Activated CD8-positive, alpha-beta memory T cell treated with anti-CD3 and anti-CD28 coated beads, Interleukin-2, amount 50 U/mL, for 4 hours (primary cell): ENCODE measurements around the gene ZHX3.
"Not testable (repeated sequence)": the region's sequence is repeated elsewhere in the genome, so short reads cannot be mapped to it uniquely, and the experiment has no call there.

Experiments
- DNase-seq: peaks from one replicate; pipeline ENCODE4 v3.0.0-alpha.2; 2020

ZHX3 gene

DNA sequence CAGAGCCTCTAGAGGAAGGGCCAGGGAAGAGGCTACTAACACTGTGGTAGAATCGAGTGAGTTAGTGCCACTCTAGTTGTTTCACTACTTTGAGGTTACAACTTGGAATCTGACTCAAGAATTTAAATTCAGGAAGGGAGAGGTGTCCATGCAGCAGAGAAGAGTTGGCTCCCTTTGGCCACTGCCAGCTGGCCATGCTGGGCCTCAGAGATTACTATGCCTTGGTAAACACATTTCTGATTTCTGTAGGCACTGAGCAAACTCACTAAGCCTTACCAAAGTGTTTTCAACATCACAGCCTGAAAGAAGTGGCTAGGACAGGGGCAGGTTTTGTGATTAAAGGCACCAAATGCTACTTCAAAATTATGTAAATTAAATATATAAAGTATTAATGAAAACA lies 61.9 kb downstream of the ZHX3 start:
- no peak for DNase-seq

DNA sequence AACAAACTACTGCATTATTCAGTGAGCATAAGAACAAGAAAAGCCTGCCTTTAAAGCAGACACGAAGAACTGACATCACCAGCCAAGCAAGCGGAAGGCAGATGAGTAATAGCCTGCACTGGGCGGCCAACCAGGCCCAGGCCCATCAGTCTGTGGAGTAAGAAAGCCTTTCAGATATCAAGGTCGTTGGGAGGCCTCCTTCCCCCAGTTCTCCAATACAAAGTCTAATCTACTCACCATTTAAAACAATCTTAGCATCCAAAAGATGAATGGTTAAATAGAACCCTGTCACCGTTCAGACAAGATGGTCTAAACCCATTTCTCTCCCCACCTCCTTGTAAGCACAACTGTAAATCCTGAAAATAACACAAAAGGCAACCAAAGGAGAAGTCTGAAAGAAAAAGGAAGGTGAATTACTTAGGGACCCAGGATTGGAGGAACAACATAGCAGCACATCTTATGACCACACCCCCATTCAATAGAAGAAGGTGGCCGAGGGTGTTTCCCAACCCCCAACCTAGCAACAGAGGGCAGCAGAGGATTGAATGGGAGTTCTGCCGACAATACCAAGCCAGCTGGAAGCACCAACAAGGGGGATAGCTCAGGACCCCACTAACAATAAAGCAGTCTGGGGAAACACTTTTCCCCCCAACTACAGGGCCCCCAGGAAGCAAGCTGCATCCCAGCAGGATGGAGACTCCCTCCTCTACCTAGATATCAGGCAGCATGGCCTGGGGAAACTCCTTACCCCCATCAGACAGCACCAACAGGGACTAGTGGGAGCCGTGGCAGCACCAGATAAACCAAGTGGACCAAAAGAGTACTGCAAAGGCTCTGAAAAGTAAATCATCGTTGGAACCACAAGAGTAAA lies 67.9 kb downstream of the ZHX3 start:
- no peak for DNase-seq

DNA sequence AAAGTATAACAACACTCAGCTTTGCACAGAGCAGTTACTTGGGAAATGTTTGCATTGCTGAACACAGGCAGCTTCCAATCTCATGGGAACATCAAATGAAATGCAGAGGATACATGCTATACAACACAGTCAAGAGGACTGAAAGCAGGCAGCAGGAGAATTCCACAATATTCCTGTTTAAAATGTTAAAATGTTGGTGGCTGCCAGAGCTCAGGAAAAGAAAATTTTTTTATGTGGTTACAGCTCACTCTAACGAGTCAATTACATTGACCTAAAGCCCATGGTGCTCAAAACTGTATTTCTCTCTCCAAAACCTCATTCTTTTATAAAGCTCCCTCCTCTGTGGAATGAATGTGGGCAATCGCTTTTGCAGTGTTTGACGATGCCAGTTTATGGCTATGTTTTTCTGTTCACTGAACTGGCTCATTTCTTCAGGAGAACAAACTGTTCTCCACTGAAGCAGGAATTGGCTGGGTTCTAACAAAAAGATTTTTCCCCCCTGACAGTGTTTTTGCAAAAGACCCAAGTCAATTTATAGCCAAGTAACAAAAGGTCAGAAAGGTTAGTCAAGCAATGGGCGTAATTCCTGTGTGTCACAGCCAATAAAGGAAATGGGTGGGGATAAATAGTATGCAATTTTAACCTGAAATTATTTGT lies 69.0 kb downstream of the ZHX3 start:
- no peak for DNase-seq

DNA sequence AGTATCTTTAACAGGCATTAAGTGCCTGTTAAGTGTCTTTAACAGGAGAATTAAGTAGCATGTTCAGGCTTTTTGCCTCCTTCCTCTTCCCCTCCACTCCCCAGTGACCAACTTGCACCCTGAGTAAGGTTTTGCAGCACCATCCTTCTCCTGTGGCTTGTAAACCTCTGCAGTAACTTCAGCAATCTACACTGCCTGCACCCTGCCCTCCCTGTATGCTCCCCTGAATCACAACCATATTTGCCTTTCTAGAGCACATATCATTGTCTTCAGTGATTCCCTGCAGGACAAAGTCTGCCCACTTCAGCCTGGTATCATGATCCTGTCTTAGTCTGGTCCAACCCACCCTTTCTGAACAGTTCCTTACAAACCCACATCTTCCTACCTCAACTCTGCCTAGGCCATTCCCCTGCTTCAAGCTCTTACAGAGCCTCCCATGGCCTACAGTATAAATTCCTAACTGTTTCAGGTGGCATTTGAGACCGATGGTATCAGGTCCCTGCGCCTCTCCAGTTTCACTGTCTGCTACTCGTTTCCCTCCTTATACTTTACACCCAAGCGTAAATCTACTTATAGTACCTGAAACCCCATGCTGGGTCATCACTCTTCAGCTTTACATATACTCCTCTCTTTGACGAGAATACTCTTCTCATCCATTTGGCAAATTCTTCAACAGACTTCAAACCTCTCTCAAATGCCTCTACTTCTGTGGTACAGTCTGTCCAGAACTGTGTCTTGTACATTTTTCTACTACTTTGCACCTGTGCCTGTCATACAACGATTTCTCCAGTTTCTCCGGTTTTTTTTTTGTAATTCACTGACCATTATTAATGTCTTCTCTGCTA lies 69.8 kb downstream of the ZHX3 start:
- DNase-seq = no peak

DNA sequence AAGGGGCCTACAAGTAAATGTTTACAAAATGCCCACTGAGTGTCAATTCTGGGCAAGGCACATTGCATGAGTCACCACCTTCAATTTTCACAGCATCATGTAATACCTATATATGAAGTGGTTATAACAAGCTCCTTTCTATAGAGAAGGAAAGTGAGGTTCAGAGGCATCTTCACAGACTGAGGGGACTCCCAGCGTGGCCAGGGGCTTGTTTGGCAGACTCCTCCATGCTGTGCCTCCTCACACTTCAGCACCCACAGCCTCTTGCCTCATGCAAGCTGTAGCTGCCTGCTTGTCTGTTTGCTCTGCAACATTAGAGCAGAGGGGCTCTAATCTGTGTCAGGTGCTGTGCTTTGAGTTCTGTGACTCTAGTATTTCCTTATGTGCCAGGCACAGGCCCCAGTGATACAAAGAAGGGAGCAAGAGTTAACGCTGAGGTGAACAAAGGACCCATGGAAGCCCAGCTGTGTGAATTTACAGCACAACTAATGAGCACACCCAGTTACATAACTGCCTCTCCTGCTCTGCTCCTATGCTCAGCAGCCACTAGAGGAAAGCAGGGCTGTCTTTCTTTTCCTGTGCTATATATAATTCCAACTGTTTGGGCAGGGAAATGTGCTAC lies 72.3 kb downstream of the ZHX3 start:
- no peak for DNase-seq

DNA sequence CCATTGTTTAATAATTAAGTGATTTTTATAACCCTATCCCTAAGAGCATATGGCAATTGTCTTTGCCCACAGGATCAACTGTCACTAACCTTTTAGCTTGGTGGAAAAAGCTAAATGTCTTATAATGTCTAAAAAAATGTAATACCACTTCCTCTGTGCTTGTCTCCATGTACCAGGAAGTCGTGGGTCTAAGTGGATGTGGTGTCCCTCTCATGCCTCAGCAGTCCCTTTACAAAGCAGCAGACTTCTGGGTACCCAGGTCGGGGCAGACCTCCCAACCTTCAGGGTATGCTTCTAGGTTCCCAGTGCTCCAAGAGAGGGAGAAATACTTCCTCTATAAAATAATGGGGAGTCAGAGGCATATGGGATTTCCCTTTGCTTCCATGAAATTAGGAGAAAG lies 74.7 kb downstream of the ZHX3 start:
- no peak for DNase-seq

DNA sequence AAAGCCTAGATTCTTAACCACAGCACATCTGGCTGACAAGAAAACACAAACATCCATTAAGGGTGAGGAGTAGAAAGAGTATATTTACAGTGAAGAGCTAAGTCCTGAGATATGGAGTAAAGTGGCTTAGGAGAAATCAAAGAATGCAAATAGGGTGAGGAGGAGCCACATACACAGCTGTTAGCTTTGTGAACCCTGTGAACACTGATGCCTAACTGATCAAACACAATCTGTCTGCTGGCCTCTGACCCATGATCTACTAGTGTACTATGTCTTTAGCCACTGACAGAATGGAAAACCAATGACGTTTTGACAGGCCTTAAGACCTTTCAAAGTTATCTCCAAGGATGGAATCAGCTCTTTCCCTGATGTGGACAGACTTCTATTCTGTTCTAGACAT lies 75.2 kb downstream of the ZHX3 start:
- DNase-seq = no peak

DNA sequence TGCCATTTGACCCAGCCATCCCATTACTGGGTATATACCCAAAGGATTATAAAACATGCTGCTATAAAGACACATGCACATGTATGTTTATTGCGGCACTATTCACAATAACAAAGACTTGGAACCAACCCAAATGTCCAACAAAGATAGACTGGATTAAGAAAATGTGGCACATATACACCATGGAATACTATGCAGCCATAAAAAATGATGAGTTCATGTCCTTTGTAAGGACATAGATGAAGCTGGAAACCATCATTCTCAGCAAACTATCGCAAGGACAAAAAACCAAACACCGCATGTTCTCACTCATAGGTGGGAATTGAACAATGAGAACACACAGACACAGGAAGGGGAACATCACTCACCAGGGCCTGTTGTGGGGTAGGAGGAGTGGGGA lies 80.3 kb downstream of the ZHX3 start:
- not testable (repeated sequence) for DNase-seq

DNA sequence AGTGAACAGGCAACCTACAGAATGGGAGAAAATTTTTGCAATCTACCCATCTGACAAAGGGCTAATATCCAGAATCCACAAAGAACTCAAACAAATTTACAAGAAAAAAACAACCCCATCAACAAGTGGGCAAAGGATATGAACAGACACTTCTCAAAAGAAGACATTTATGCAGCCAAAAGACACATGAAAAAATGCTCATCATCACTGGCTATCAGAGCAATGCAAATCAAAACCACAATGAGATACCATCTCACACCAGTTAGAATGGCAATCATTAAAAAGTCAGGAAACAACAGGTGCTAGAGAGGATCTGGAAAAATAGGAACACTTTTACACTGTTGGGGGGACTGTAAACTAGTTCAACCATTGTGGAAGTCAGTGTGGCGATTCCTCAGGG lies 80.7 kb downstream of the ZHX3 start:
- DNase-seq = not testable (repeated sequence)

DNA sequence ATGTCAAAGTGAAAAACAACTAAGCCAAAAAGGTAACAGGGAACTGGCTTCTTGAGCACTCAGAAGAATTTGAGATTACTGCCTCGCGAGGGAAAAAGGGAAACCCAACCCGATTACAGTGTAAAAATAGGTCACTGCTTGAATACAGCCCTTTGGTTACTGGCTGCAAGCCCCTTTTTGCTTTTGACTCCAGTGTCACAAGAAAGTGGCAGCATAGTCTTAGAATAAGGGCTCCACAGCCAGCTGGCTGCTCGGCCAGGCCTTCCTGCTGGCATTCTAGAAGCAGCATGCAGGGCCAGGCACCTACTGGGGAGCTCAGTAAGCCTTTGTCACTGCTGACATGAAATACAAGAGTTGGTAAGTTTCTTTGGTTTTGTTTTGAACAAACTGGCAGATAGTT lies 83.0 kb downstream of the ZHX3 start:
- DNase-seq = no peak

DNA sequence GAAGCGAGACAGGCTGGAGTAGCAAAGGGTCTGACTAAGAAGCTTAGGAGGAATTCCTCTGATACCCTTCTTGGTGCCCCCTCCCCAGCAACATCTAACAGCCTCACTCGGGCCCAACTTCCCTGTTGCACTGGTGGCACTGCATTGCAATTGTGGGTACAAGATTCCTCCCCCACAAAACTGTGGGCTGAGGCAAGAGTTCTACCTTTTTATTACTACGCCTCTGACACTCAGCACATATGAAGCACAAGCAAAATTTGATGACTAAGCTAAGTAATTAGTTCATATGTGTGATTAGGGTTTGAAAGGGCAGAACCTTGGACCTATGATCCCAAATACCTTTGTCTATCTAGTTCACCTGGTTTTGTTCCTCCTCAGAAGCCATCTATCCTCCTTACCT lies 83.5 kb downstream of the ZHX3 start:
- no peak for DNase-seq

DNA sequence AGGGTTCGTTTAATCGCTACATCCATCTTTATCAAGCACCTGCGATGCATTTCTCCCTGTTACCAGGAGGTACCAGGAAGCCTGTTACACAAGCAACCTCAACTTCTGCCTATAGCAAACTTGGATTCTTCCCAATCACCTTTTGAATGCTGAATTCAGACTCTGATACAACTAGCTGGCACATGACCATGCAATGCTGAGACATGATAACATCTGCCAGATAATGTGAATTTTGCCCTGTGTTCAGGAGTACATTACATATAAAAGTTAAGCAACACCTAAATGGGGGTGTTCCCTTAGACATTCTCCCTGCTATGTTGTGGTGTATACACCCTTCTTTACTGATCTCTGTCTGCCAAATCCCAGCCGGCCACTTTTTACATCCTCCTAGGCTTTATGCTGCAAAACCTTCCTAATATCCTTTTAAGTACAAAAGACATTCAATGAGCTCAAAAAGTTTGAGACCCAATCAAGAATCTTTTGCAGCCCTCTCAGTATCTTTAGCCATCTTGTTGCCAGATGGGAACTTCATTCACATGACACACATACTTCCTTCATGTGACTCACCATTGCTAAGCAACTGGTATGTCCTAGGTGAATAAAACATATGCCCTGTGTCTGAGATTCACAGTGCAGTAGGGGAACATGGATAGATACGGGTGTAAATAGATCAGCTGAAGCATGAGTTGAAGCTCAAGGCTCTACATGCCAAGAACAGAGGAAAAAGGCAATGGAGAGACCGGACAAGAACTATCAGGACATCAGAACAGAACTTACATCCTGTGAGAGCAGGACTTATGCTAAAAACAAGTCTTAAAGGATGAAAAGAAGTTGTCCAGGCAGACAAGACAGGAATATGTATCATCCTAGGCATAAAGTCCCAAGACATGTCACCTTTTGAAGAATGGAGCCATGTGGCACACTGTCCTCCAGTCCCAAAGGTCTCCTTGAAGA lies 84.3 kb downstream of the ZHX3 start:
- DNase-seq = no peak

DNA sequence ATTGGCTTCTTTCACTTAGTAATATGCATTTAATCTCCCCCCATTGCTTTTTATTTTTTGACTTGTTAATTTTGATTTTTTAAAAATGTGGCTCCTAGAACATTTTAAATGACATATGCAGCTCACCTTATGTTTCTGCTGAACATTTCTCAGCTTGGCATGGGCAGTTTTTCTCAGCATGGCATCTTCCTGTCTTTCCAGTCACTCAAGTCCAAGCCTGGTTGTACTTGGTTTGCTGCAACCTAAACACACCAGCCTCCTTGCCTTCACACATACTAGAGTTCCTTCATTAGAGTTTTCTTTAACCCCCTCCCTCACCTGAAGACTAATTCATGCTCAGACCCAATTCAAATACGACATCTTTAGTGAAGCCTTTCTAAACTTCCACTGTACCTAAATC lies 86.4 kb downstream of the ZHX3 start:
- DNase-seq = no peak

DNA sequence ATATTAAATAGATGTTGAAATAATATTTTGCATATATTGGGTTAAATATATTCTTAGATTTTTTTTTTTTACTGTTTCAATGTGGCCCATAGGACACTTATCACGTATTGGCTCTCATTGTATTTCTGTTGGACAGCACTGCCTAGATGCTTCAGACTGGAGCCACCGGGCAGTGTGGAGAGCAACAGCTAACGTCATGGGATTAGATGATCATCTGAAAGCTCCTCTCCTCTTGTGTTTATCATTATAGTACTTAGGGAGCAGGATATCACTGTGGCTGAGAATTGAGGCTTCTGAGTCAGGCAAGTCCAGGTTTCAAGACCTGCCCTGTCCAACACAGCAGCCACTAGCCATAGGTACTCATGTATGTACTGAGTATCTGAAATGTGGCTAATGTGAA lies 87.4 kb downstream of the ZHX3 start:
- no peak for DNase-seq

DNA sequence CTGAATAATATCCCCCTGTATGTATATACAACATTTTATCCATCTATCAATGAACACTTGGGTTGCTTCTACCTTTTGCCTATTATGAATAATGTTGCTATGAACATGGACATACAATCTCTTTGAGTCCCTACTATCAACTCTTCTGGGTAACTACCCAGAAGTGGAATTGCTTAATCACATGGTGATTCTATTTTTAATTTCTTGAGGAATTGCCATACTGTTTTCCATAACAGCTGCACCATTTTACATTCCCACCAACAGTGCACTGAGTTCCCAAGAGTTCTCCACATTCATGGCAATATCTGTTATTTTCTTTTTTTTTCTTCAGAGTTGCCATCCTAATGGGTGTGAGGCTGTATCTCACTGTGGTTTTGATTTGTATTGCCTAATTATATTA lies 88.3 kb downstream of the ZHX3 start:
- DNase-seq = no peak

DNA sequence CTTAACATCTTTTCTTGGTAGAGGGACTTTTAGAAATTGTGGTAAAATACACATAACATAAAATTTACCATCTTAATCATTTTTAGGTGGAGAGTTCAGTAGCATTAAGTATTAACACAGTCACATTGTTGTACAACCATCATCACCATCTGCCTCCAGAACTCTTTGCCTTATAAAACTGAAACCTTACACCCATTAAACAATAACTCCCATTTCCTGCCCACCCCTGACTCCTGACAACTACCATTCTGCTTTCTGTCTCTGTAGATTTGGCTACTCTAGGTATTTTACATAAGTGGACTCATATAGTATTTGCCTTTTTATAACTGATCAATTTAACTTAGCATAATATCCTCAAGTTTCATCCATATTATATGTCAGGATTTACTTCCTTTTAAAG lies 88.7 kb downstream of the ZHX3 start:
- no peak for DNase-seq

DNA sequence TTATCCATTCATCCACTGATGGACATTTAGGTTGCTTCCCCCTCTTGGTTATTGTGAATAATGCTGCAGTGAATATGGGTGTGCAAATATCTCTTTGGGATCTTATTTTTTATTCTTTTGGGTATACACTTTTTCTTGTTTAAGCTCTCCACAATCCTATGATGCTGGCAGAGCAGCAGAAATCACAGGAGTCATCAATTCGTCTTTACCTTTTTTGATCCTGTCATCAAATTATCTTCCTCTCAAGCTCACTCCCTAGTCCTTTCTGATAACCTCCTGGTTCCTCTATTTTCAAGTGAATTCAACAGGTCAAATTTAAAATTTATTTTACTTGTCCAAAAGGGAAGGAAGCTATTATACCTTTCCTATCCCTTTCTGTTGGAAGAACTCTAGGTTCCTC lies 91.1 kb downstream of the ZHX3 start:
- DNase-seq = no peak

DNA sequence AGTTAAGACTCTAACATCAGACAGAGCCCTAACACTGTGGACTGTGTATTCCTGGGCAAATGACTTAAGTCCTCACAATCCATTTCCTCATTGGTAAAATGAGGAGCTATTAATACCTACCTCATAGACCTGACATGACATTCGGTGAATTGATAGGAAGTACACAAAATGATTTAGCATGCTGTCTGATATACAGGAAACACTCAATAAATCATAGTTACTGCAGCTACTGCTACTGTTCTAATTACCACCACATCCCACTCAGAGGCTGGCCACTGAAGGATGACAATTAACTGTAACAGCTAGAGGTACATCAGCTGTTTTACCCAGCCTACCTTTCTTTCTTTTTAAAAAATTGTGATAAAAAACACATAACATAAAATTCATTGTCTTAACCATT lies 92.4 kb downstream of the ZHX3 start:
- DNase-seq = no peak

DNA sequence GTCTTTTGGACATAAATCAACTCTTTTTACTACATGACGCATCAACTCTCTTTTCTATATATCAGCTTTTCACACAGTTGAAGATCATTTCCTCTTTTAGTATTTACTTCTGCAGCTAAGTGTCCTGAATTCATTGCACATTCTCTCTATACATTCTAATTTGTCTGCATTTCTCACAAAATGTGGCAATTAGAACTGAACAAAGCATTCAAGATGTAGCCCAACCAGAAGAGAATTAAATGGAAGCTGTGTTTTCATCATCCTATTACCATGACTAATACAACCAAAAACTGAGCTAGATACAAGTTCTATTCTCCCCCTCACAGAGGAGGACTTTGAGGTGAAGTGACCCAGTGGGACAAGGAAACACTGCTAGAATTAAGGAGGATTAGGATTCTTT lies 93.2 kb downstream of the ZHX3 start:
- DNase-seq = no peak

DNA sequence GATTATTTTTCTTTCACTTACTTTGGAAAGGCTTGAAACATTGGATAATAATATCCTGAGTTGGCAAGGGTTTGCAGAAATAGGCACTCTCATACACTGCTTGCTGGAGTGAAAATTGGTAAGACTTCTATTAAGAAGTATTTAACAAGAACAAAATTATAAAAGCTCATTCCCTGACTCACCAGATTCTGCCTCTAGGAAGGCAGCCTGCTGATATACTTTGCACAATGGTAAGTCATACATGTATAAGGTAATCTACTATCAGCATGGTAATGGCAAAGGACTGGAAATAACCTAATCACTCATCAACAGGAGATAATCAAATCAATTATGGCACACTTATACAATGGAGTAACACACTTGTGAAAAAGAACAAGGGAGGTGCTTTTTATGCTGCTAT lies 94.4 kb downstream of the ZHX3 start:
- no peak for DNase-seq

DNA sequence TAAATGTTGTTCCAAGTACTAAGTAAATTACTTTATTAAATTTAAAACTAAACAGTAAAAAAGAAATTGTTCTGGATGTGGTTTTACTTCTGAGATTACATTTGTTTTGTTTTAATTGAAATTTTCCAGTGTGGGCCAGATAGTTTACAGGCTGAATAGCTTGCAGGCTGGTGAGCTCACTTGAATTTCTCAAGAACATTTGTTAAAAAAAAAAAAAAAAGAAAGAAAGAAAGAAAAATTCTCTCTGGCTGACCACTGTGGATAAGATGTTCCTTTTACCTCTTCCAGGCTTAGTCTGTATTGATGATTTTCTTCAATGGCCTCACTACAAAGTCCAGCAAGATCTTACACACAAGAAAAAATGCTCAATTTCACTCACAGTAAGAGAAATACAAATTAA lies 94.8 kb downstream of the ZHX3 start:
- no peak for DNase-seq

DNA sequence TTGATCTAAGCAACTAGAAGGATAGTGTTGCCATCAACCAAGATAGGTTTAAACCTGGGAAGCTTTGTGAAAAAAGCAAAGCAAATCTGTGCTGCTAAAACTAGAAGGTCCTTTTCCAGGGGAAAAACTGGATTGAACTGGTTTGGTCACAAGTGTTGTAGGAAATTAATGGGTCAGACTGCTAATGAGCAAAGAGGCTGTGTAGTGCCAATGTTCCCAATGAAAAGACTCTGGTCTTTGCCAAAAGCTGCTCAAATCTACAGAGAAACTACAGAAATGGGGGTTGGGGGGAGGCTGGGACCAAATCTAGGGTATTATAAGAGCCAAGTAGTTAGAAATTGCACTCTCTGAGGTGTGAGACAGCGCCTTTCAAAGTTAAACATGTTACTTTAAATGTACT lies 95.2 kb downstream of the ZHX3 start:
- DNase-seq = no peak
